ENCODE data around the gene MYBPH. TPM values are rescaled to one million over a fixed set of nuclear protein-coding genes. Genes with fewer than 3 reads are reported as not detected.

The MYBPH gene
- polyA plus RNA-seq, 2 of the 4 experiments (the other 2 are of a cell fraction) = not detected

DNA sequence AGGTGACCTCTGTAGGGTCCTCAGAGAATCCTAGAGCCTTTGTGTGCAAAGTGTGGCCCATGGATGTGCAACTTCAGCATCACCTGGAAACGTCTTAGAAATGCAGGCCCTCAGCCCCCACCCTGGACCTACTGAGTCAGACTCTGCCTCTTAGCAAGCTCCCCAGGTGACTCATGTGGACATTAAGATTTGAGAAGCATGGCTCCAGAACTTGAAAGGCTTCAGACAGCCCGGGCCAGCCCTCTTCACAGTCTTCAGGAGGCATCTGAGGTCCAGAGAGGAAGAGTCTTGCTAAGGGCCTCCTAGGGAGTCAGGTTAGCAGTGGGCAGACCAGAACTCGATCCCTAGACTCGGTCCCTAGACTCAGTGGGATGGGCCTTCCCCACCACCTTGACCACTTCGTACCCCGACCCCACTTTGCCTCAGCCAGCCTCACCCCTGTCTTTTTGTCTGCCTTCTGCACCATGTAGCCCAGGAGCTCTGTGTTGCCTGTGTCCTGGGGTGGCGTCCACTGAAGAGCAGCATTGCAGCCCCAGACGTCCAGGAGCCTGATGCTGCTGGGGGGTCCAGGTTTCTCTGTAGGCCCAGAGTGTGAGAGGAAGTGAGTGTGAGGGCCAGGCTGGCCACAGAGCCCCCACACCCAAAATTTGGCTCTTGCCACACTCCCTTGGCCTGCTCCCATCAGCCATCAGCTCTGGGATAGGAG lies 4.8 kb downstream of the MYBPH start (continued):
- TF ChIP-seq JUNB (IDR thresholded peaks at IDR 0.05) (no peak), HOXA7 (CRISPR knock-in tag; IDR thresholded peaks at IDR 0.05) (no peak), FOXS1 (CRISPR knock-in tag; IDR thresholded peaks at IDR 0.05) (no peak)

DNA sequence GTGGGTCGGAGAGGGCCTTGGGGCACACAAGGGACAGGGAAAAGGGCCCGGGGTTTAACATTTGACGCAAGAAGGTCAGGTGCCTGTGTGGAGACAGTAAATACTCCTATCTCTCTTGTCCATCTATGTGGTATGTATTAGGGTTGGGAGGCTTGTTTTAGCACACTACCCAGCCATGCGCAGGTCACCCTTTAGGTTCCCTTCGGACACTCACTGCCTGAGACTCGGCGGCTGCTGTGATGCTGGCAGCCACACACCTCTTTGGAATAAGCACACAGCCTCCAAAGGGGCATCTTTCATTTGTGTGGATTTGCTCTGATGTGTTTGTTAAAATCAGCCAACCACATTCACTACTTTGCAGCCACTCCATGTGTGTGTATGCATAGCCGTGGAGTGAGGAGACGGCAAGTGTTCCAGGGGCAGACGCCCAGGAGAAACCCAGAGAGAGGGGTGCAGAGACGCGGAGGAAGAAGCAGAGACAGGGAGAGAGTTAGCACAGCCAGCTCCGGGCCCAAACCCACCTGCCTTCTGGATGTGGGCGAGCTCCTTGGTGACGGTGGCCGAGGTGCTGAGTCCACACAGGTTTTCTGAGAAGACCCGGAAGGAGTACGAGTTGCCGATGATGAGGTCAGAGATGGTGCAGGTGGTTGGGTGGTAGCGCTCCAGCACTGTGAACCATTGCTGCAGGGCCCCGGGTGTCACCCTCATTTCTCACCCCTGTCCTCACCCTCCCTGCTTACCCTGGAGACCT lies 5.7 kb downstream of the MYBPH start:
- CTCF ChIA-PET = interaction anchor here (0.7 to 13.2 kb wide), 11 partner anchors 9 to 130 kb away, joined by 3 to 188 read pairs (median 17); partner anchors contain the start of gene ADORA1
- ATAC-seq (no peak), DNase-seq (ENCODE audit: low read depth in 1 of 2, low spot score in 1 of 2) (no peak), FAIRE-seq (no peak)
- TF ChIP-seq, protein P1, sequence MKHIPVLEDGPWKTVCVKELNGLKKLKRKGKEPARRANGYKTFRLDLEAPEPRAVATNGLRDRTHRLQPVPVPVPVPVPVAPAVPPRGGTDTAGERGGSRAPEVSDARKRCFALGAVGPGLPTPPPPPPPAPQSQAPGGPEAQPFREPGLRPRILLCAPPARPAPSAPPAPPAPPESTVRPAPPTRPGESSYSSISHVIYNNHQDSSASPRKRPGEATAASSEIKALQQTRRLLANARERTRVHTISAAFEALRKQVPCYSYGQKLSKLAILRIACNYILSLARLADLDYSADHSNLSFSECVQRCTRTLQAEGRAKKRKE (CRISPR knock-in tag; IDR thresholded peaks at IDR 0.05; ENCODE audit: low read depth) = no peak
- TF ChIP-seq SMC3 (IDR thresholded peaks at IDR 0.05) (no peak), ZSCAN20 (CRISPR knock-in tag; IDR thresholded peaks at IDR 0.05) (no peak), MAFK (IDR thresholded peaks at IDR 0.05; ENCODE audit: partially characterized antibody) (no peak), ZC3H11A (IDR thresholded peaks at IDR 0.05) (no peak), RFX5 (IDR thresholded peaks at IDR 0.05) (no peak), CHD2 (IDR thresholded peaks at IDR 0.05; ENCODE audit: low read length, partially characterized antibody) (no peak), HOXB5 (CRISPR knock-in tag; IDR thresholded peaks at IDR 0.05) (no peak), FOSL2 (IDR thresholded peaks at IDR 0.05) (no peak), FOSL2 (CRISPR knock-in tag; IDR thresholded peaks at IDR 0.05) (no peak), KDM5A (IDR thresholded peaks at IDR 0.05) (no peak), POLR2A (IDR thresholded peaks at IDR 0.05; ENCODE audit: low read length) (no peak), EP300 (IDR thresholded peaks at IDR 0.05) (no peak), HOXB13 (CRISPR knock-in tag; IDR thresholded peaks at IDR 0.05; ENCODE audit: low read depth) (no peak)
- TF ChIP-seq, protein P2, sequence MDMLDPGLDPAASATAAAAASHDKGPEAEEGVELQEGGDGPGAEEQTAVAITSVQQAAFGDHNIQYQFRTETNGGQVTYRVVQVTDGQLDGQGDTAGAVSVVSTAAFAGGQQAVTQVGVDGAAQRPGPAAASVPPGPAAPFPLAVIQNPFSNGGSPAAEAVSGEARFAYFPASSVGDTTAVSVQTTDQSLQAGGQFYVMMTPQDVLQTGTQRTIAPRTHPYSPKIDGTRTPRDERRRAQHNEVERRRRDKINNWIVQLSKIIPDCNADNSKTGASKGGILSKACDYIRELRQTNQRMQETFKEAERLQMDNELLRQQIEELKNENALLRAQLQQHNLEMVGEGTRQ (IDR thresholded peaks at IDR 0.05) = no peak
- TF ChIP-seq, protein P3, sequence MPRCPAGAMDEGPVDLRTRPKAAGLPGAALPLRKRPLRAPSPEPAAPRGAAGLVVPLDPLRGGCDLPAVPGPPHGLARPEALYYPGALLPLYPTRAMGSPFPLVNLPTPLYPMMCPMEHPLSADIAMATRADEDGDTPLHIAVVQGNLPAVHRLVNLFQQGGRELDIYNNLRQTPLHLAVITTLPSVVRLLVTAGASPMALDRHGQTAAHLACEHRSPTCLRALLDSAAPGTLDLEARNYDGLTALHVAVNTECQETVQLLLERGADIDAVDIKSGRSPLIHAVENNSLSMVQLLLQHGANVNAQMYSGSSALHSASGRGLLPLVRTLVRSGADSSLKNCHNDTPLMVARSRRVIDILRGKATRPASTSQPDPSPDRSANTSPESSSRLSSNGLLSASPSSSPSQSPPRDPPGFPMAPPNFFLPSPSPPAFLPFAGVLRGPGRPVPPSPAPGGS (IDR thresholded peaks at IDR 0.05) = no peak
- TF ChIP-seq, protein P4, sequence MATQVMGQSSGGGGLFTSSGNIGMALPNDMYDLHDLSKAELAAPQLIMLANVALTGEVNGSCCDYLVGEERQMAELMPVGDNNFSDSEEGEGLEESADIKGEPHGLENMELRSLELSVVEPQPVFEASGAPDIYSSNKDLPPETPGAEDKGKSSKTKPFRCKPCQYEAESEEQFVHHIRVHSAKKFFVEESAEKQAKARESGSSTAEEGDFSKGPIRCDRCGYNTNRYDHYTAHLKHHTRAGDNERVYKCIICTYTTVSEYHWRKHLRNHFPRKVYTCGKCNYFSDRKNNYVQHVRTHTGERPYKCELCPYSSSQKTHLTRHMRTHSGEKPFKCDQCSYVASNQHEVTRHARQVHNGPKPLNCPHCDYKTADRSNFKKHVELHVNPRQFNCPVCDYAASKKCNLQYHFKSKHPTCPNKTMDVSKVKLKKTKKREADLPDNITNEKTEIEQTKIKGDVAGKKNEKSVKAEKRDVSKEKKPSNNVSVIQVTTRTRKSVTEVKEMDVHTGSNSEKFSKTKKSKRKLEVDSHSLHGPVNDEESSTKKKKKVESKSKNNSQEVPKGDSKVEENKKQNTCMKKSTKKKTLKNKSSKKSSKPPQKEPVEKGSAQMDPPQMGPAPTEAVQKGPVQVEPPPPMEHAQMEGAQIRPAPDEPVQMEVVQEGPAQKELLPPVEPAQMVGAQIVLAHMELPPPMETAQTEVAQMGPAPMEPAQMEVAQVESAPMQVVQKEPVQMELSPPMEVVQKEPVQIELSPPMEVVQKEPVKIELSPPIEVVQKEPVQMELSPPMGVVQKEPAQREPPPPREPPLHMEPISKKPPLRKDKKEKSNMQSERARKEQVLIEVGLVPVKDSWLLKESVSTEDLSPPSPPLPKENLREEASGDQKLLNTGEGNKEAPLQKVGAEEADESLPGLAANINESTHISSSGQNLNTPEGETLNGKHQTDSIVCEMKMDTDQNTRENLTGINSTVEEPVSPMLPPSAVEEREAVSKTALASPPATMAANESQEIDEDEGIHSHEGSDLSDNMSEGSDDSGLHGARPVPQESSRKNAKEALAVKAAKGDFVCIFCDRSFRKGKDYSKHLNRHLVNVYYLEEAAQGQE (IDR thresholded peaks at IDR 0.05) = no peak
- no peak overlapping the region for H3K4me3 ChIP-seq
- H3K9me3 ChIP-seq = no peaks in the 10 kb centered on the region
- POLR2A ChIA-PET = no interaction called here
- 71% methylated on average over 21 of the region's 21 CpGs for WGBS (ENCODE audit: missing lambda C conversion rate)
- H3K4me2 ChIP-seq = no peak overlapping the region
- no peak overlapping the region for H3K27ac ChIP-seq
- H3K4me1 ChIP-seq = 0 out of 3 replicates have a peak, but pooled peaks cover 4% of the 10 kb centered on the region
